ENCODE results near the gene CLDN22.

DNA sequence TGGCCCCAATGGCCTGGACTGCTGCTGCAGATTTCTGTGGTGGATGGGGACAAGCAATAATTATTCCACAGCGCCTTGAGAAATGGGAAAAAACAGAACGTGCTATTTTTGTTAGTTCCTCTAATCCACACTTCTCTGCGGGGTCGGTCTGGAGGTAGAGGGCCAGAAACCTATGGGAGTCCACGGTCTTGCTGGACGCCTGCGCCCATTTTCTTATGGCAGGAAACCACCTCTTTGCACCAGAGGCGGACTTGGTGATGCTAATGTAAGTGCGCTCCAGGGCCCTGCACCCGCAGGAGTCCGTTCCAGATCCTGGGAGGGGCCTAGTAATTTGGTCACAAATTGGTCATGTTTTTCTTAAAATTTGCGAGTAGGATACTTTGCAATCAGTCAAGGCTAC is 28.1 kb upstream of the CLDN22 start:
- TF ChIP-seq RAD21 (IDR thresholded peaks at IDR 0.05; ENCODE audit: insufficient read depth, low read depth, low read length) (no peak), NR2C2 (IDR thresholded peaks at IDR 0.05; ENCODE audit: borderline replicate concordance, control insufficient read depth, insufficient read length, low read depth) (no peak), CREM (IDR thresholded peaks at IDR 0.05; ENCODE audit: low read depth) (no peak), EP300 (IDR thresholded peaks at IDR 0.05; ENCODE audit: borderline replicate concordance in 1 of 2, control insufficient read depth in 1 of 2, low read depth in 2 of 2, low read length in 2 of 2) (no peak), IRF4 (IDR thresholded peaks at IDR 0.05; ENCODE audit: low read depth, low read length) (no peak), POLR2A (IDR thresholded peaks at IDR 0.05; ENCODE audit: low read depth, low read length) (no peak), ZNF24 (IDR thresholded peaks at IDR 0.05) (no peak), TAF1 (IDR thresholded peaks at IDR 0.05; ENCODE audit: borderline replicate concordance, low read depth, low read length) (no peak), HDGF (IDR thresholded peaks at IDR 0.05) (no peak)
- TF ChIP-seq, protein P1, sequence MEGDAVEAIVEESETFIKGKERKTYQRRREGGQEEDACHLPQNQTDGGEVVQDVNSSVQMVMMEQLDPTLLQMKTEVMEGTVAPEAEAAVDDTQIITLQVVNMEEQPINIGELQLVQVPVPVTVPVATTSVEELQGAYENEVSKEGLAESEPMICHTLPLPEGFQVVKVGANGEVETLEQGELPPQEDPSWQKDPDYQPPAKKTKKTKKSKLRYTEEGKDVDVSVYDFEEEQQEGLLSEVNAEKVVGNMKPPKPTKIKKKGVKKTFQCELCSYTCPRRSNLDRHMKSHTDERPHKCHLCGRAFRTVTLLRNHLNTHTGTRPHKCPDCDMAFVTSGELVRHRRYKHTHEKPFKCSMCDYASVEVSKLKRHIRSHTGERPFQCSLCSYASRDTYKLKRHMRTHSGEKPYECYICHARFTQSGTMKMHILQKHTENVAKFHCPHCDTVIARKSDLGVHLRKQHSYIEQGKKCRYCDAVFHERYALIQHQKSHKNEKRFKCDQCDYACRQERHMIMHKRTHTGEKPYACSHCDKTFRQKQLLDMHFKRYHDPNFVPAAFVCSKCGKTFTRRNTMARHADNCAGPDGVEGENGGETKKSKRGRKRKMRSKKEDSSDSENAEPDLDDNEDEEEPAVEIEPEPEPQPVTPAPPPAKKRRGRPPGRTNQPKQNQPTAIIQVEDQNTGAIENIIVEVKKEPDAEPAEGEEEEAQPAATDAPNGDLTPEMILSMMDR (IDR thresholded peaks at IDR 0.05 in 2 of 3, conservative IDR thresholded peaks at IDR 0.05 in 1 of 3; ENCODE audit: control insufficient read depth in 2 of 3, extremely low read depth in 1 of 3, insufficient read depth in 1 of 3, low read depth in 3 of 3, low read length in 3 of 3), result no peak
- TF ChIP-seq, protein P2, sequence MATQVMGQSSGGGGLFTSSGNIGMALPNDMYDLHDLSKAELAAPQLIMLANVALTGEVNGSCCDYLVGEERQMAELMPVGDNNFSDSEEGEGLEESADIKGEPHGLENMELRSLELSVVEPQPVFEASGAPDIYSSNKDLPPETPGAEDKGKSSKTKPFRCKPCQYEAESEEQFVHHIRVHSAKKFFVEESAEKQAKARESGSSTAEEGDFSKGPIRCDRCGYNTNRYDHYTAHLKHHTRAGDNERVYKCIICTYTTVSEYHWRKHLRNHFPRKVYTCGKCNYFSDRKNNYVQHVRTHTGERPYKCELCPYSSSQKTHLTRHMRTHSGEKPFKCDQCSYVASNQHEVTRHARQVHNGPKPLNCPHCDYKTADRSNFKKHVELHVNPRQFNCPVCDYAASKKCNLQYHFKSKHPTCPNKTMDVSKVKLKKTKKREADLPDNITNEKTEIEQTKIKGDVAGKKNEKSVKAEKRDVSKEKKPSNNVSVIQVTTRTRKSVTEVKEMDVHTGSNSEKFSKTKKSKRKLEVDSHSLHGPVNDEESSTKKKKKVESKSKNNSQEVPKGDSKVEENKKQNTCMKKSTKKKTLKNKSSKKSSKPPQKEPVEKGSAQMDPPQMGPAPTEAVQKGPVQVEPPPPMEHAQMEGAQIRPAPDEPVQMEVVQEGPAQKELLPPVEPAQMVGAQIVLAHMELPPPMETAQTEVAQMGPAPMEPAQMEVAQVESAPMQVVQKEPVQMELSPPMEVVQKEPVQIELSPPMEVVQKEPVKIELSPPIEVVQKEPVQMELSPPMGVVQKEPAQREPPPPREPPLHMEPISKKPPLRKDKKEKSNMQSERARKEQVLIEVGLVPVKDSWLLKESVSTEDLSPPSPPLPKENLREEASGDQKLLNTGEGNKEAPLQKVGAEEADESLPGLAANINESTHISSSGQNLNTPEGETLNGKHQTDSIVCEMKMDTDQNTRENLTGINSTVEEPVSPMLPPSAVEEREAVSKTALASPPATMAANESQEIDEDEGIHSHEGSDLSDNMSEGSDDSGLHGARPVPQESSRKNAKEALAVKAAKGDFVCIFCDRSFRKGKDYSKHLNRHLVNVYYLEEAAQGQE (IDR thresholded peaks at IDR 0.05; ENCODE audit: low read depth, low read length), result no peak
- TF ChIP-seq, protein P3, sequence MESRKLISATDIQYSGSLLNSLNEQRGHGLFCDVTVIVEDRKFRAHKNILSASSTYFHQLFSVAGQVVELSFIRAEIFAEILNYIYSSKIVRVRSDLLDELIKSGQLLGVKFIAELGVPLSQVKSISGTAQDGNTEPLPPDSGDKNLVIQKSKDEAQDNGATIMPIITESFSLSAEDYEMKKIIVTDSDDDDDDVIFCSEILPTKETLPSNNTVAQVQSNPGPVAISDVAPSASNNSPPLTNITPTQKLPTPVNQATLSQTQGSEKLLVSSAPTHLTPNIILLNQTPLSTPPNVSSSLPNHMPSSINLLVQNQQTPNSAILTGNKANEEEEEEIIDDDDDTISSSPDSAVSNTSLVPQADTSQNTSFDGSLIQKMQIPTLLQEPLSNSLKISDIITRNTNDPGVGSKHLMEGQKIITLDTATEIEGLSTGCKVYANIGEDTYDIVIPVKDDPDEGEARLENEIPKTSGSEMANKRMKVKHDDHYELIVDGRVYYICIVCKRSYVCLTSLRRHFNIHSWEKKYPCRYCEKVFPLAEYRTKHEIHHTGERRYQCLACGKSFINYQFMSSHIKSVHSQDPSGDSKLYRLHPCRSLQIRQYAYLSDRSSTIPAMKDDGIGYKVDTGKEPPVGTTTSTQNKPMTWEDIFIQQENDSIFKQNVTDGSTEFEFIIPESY (IDR thresholded peaks at IDR 0.05), result no peak

Measured in GM12878 (cell line).